GM12878 (cell line): Measurements from ENCODE around the gene CAPSL. TPM values are rescaled to one million over a fixed set of nuclear protein-coding genes. Genes with fewer than 3 reads are reported as not detected.

Source experiments
- ATF7 ChIP-seq: fragments of 450-650 bp; IDR thresholded peaks from 2 replicates; pipeline ENCODE4 v1.6.1; 2016; ENCODE audit warnings: low read depth, mild to moderate bottlenecking
- BMI1 ChIP-seq: fragments of 450-650 bp; IDR thresholded peaks from 2 replicates; pipeline ENCODE4 v1.6.1; 2016; ENCODE audit warnings: mild to moderate bottlenecking, moderate library complexity, borderline replicate concordance
- CBX5 ChIP-seq: sonication (generic); IDR thresholded peaks from 2 replicates; pipeline ENCODE4 v1.6.1; 2016; ENCODE audit warnings: low read depth, moderate library complexity, mild to moderate bottlenecking, inconsistent platforms
- EED ChIP-seq: sonication (generic); IDR thresholded peaks from 2 replicates; pipeline ENCODE4 v1.6.1; 2016; ENCODE audit warnings: antibody characterized with exemption, low read depth
- FOXM1 ChIP-seq: IDR thresholded peaks from 2 replicates; pipeline ENCODE4 v1.6.1; 2012; ENCODE audit warnings: low read depth, mild to moderate bottlenecking, inconsistent platforms, low read length, moderate library complexity
- IKZF1 ChIP-seq: fragments of 450-650 bp; conservative IDR thresholded peaks from 2 replicates; pipeline ENCODE4 v1.6.1; 2017; ENCODE audit warnings: antibody characterized with exemption, mild to moderate bottlenecking
- JUNB ChIP-seq: IDR thresholded peaks from 2 replicates; pipeline ENCODE4 v1.6.1; 2016; ENCODE audit warnings: antibody characterized with exemption, mild to moderate bottlenecking
- NBN ChIP-seq: fragments of 450-650 bp; IDR thresholded peaks from 2 replicates; pipeline ENCODE4 v1.6.1; 2016
- NFYA ChIP-seq: IDR thresholded peaks from 2 replicates; pipeline ENCODE4 v1.6.1; 2011; ENCODE audit warnings: low read depth, mild to moderate bottlenecking, low read length, improper control_type of control experiment, borderline replicate concordance
- SMAD5 ChIP-seq: IDR thresholded peaks from 2 replicates; pipeline ENCODE4 v1.6.1; 2016; ENCODE audit warnings: antibody characterized with exemption, low read depth
- TCF3 ChIP-seq: IDR thresholded peaks from 2 replicates; pipeline ENCODE4 v1.6.1; 2012; ENCODE audit warnings: low read depth, mild to moderate bottlenecking, low read length, borderline replicate concordance; ENCODE audit not compliant: insufficient read depth
- TCF7 ChIP-seq: IDR thresholded peaks from 2 replicates; pipeline ENCODE4 v1.6.1; 2014; ENCODE audit warnings: antibody characterized with exemption, borderline replicate concordance
- WRNIP1 ChIP-seq: IDR thresholded peaks from 2 replicates; pipeline ENCODE4 v1.6.1; 2011; ENCODE audit warnings: low read depth, low read length, improper control_type of control experiment, borderline replicate concordance
- YY1 ChIP-seq: IDR thresholded peaks from 2 replicates; pipeline ENCODE4 v1.6.1; 2011; ENCODE audit warnings: low read depth, mild to moderate bottlenecking, low read length
- ZNF207 ChIP-seq: fragments of 450-650 bp; IDR thresholded peaks from 2 replicates; pipeline ENCODE4 v1.6.1; 2014; ENCODE audit warnings: antibody characterized with exemption, mild to moderate bottlenecking, borderline replicate concordance
- polyA plus RNA-seq, 11 experiments: library from polyadenylated mRNA; depleted of rRNA in 4 of 11; unstranded in 6 of 11; stranded (reverse) in 5 of 11; fragments of >200 nt; fragmentation: Nextera tagmentation in 4 of 11; fragmentation: Illumina TruSeq in 1 of 11; extraction: Ambion mirVana in 4 of 11; extraction: Trizol in 1 of 11; gene quantifications; 1 replicate in 1 of 11; 2 replicates in 10 of 11; pipeline versions ENCODE4 v1.2.1 to v1.2.3, GENCODE V29; 2011 to 2016; ENCODE audit warnings: inconsistent platforms in 2 of 11, missing spikeins in 2 of 11, low read depth in 1 of 11
- total RNA-seq, 4 experiments: library from RNA; depleted of rRNA in 3 of 4; stranded (reverse); fragments of >200 nt in 3 of 4; fragmentation: Illumina TruSeq in 1 of 4; extraction: Trizol in 1 of 4; gene quantifications; 2 replicates each; pipeline versions ENCODE4 v1.2.1 to v1.2.3, GENCODE V29; 2013 to 2021
- TF ChIP-seq, protein P1 (sequence below): fragments of 450-650 bp; IDR thresholded peaks from 2 replicates; pipeline ENCODE4 v1.6.1; 2017; ENCODE audit warnings: mild to moderate bottlenecking, moderate library complexity
- TF ChIP-seq, protein P2 (sequence below): IDR thresholded peaks from 2 replicates; pipeline ENCODE4 v1.6.1; 2011; ENCODE audit warnings: low read depth, mild to moderate bottlenecking, low read length, moderate library complexity, borderline replicate concordance; ENCODE audit errors: extremely low read depth
- TF ChIP-seq, protein P3 (sequence below): fragments of 450-650 bp; IDR thresholded peaks from 2 replicates; pipeline ENCODE4 v1.6.1; 2016; ENCODE audit warnings: mild to moderate bottlenecking, moderate library complexity, borderline replicate concordance
- TF ChIP-seq, protein P4 (sequence below): fragments of 150-350 bp; IDR thresholded peaks from 2 replicates; pipeline ENCODE4 v1.6.1; 2016; ENCODE audit warnings: low read depth, low read length

The CAPSL gene
- total and polyA plus RNA-seq, 10 of the 15 experiments (the other 5 are each of a cell fraction or from before 2014, with no cell fraction given): 0.19 to 0.57 (median 0.20) TPM; not detected in 7

DNA sequence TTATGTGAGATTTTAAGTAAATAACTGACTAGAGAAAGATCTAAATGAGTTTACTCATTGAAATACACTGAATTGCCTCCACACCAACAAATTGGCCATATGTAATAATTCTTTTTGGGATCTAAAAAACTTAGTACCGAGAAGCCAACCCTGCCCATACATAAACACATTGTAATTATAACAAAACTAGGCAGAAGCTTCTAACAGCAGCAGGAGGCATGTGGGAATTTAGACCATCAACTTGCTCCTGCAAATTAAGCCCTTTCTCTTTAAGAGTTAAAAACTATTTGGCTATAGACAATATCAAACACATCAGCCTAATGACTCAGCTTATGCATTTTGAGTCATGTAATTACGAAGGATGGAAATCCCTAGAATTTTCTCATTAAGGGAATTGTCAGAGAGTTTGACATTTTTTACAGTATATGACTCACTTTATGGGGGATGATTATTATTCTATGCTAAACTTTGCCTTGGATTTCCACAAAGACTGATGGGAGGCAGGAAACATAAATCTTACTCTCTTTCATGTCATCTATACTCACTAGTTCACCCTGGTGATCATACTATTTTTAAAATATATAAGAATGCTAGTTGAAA lies 80.7 kb downstream of the CAPSL start (continued):
- TF ChIP-seq, protein P1, sequence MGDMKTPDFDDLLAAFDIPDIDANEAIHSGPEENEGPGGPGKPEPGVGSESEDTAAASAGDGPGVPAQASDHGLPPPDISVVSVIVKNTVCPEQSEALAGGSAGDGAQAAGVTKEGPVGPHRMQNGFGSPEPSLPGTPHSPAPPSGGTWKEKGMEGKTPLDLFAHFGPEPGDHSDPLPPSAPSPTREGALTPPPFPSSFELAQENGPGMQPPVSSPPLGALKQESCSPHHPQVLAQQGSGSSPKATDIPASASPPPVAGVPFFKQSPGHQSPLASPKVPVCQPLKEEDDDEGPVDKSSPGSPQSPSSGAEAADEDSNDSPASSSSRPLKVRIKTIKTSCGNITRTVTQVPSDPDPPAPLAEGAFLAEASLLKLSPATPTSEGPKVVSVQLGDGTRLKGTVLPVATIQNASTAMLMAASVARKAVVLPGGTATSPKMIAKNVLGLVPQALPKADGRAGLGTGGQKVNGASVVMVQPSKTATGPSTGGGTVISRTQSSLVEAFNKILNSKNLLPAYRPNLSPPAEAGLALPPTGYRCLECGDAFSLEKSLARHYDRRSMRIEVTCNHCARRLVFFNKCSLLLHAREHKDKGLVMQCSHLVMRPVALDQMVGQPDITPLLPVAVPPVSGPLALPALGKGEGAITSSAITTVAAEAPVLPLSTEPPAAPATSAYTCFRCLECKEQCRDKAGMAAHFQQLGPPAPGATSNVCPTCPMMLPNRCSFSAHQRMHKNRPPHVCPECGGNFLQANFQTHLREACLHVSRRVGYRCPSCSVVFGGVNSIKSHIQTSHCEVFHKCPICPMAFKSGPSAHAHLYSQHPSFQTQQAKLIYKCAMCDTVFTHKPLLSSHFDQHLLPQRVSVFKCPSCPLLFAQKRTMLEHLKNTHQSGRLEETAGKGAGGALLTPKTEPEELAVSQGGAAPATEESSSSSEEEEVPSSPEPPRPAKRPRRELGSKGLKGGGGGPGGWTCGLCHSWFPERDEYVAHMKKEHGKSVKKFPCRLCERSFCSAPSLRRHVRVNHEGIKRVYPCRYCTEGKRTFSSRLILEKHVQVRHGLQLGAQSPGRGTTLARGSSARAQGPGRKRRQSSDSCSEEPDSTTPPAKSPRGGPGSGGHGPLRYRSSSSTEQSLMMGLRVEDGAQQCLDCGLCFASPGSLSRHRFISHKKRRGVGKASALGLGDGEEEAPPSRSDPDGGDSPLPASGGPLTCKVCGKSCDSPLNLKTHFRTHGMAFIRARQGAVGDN: 0 out of 2 replicates have a peak, but pooled peaks have one; percentile 10
- no peak for TF ChIP-seq CBX5
- TF ChIP-seq WRNIP1: no peak
- no peak for TF ChIP-seq FOXM1
- TF ChIP-seq ZNF207: no peak
- no peak for TF ChIP-seq TCF3
- no peak for TF ChIP-seq BMI1
- TF ChIP-seq YY1: no peak
- TF ChIP-seq NBN: no peak
- no peak for TF ChIP-seq TCF7
- no peak for TF ChIP-seq SMAD5
- TF ChIP-seq EED: no peak
- no peak for TF ChIP-seq ATF7
- peak; percentile 76 for TF ChIP-seq JUNB
- TF ChIP-seq NFYA: no peak
- TF ChIP-seq, protein P2, sequence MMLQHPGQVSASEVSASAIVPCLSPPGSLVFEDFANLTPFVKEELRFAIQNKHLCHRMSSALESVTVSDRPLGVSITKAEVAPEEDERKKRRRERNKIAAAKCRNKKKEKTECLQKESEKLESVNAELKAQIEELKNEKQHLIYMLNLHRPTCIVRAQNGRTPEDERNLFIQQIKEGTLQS: no peak
- TF ChIP-seq, protein P3, sequence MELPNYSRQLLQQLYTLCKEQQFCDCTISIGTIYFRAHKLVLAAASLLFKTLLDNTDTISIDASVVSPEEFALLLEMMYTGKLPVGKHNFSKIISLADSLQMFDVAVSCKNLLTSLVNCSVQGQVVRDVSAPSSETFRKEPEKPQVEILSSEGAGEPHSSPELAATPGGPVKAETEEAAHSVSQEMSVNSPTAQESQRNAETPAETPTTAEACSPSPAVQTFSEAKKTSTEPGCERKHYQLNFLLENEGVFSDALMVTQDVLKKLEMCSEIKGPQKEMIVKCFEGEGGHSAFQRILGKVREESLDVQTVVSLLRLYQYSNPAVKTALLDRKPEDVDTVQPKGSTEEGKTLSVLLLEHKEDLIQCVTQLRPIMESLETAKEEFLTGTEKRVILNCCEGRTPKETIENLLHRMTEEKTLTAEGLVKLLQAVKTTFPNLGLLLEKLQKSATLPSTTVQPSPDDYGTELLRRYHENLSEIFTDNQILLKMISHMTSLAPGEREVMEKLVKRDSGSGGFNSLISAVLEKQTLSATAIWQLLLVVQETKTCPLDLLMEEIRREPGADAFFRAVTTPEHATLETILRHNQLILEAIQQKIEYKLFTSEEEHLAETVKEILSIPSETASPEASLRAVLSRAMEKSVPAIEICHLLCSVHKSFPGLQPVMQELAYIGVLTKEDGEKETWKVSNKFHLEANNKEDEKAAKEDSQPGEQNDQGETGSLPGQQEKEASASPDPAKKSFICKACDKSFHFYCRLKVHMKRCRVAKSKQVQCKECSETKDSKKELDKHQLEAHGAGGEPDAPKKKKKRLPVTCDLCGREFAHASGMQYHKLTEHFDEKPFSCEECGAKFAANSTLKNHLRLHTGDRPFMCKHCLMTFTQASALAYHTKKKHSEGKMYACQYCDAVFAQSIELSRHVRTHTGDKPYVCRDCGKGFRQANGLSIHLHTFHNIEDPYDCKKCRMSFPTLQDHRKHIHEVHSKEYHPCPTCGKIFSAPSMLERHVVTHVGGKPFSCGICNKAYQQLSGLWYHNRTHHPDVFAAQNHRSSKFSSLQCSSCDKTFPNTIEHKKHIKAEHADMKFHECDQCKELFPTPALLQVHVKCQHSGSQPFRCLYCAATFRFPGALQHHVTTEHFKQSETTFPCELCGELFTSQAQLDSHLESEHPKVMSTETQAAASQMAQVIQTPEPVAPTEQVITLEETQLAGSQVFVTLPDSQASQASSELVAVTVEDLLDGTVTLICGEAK: no peak
- peak; percentile 28; the same call in 1 of the 2 replicates for TF ChIP-seq IKZF1
- TF ChIP-seq, protein P4, sequence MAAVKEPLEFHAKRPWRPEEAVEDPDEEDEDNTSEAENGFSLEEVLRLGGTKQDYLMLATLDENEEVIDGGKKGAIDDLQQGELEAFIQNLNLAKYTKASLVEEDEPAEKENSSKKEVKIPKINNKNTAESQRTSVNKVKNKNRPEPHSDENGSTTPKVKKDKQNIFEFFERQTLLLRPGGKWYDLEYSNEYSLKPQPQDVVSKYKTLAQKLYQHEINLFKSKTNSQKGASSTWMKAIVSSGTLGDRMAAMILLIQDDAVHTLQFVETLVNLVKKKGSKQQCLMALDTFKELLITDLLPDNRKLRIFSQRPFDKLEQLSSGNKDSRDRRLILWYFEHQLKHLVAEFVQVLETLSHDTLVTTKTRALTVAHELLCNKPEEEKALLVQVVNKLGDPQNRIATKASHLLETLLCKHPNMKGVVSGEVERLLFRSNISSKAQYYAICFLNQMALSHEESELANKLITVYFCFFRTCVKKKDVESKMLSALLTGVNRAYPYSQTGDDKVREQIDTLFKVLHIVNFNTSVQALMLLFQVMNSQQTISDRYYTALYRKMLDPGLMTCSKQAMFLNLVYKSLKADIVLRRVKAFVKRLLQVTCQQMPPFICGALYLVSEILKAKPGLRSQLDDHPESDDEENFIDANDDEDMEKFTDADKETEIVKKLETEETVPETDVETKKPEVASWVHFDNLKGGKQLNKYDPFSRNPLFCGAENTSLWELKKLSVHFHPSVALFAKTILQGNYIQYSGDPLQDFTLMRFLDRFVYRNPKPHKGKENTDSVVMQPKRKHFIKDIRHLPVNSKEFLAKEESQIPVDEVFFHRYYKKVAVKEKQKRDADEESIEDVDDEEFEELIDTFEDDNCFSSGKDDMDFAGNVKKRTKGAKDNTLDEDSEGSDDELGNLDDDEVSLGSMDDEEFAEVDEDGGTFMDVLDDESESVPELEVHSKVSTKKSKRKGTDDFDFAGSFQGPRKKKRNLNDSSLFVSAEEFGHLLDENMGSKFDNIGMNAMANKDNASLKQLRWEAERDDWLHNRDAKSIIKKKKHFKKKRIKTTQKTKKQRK: no peak
